Measurements from ENCODE around the gene BTC. TPM values are rescaled to one million over a fixed set of nuclear protein-coding genes. Genes with fewer than 3 reads are reported as not detected.
A peak's percentile ranks its signal among the peaks of the same experiment; 100 is the strongest.
"Not testable (repeated sequence)": the region's sequence is repeated elsewhere in the genome, so short reads cannot be mapped to it uniquely, and the experiment has no call there.

BTC gene, protein sequence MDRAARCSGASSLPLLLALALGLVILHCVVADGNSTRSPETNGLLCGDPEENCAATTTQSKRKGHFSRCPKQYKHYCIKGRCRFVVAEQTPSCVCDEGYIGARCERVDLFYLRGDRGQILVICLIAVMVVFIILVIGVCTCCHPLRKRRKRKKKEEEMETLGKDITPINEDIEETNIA
- 0.76 TPM for total RNA-seq

GRCh38 chr4:74794382-74795010 is at the start of gene BTC:
Gene BTC, minus strand, starts transcription at chr4:74794523. Its CDS starts 198 bp downstream, at chr4:74794325.
- intact Hi-C loops (cut with DNase I) = no loop called here
- DNase-seq (ENCODE audit: low spot score) = no peak

DNA sequence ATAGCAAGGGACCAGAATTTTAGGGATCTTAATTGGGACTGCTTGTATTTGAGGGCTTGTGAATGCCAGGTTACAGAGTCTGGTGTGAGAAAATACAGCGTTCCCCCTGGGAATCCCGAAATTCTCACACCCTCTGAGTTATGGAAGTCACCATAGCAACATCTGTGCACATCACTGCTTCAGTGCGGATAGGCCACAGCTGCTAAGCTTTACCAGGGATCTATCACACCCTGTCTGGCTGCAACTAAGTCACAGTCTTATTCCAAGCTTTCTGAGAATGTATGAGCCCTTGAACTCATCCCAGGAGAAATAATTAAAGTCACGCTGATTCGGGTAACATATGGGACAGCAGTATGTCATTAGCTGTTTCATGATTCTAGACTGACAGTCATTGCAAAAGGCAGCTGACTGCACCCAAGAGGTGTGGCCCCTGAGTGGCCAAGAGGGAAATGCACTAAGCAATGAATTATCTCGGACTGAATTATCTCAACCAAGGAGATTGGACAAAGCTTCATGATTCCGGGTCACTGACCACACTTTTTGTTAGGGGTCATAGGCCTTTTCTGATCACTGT is 46.7 kb upstream of the BTC start:
- intact Hi-C loops (cut with DNase I) = no loop called here
- ATAC-seq (no peak), DNase-seq (ENCODE audit: low spot score) (no peak)

More at GRCh38 chr4:74794382-74795010, at the start of gene BTC:
- peak; percentile 68 for ATAC-seq

GRCh38 chr4:74838746-74839370 is 44.5 kb upstream of the BTC start:
- DNase-seq (ENCODE audit: low spot score) = no peak
- no peak for ATAC-seq

GRCh38 chr4:74830928-74831327 is 36.6 kb upstream of the BTC start:
- ATAC-seq (no peak), DNase-seq (ENCODE audit: low spot score) (no peak)
- intact Hi-C loops (cut with DNase I) = no loop called here

More at GRCh38 chr4:74838746-74839370, 44.5 kb upstream of the BTC start:
- intact Hi-C loops (cut with DNase I) = no loop called here

- no peak for DNase-seq (ENCODE audit: low spot score)
- ATAC-seq = no peak
- intact Hi-C loops (cut with DNase I) = no loop called here
Observed at GRCh38 chr4:74823194-74823593, 28.9 kb upstream of the BTC start.

GRCh38 chr4:74822603-74823002 is 28.3 kb upstream of the BTC start:
- DNase-seq (ENCODE audit: low spot score) (no peak), ATAC-seq (no peak)
- intact Hi-C loops (cut with DNase I) = no loop called here

DNA sequence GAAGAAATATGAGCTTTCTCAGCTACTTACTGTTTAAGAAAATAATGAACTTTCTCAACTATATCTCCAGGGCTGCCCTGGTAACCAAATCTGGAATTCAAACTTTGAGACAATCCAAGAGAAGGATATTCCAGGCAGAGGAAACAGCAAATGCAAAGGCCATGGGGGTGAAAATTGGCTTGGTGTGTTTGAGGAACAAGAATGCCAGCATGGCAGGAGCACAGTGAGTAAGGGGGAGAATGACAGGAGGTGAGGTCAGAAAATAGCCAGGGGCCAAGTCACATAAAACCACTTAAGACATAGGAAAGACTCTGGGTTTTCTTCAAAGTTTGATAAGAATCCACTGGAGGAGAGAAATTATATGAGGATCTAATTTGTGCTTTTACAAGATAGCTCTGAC is 27.2 kb upstream of the BTC start:
- ATAC-seq = no peak
- DNase-seq (ENCODE audit: low spot score) = no peak
- intact Hi-C loops (cut with DNase I) = no loop called here

DNA sequence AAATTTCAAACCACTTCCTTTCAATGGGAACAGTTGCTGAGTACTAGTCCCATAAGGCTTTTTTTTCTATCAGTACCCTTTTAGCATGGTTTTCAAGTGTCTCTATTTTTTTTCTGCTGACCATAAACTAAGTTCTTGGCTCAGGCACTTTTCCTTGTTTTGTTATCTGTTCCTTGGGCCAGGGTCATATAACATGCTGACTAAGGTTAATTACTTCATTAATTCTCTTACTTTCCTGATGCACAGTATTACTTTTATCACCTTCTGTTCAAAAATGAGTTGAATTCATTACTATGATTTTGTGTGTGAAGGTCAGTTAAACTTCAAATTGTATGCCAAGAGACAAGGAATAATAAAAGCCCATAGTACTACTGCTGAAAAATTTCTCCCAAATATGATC is 19.7 kb upstream of the BTC start:
- DNase-seq (ENCODE audit: low spot score) = no peak
- intact Hi-C loops (cut with DNase I) = no loop called here
- ATAC-seq = no peak

- ATAC-seq = not testable (repeated sequence)
Observed at GRCh38 chr4:74812056-74812455, 17.7 kb upstream of the BTC start.

GRCh38 chr4:74805601-74806000 is 11.3 kb upstream of the BTC start:
- no peak for ATAC-seq

More at GRCh38 chr4:74812056-74812455, 17.7 kb upstream of the BTC start:
- intact Hi-C loops (cut with DNase I); DNase-seq (ENCODE audit: low spot score): not testable (repeated sequence)

DNA sequence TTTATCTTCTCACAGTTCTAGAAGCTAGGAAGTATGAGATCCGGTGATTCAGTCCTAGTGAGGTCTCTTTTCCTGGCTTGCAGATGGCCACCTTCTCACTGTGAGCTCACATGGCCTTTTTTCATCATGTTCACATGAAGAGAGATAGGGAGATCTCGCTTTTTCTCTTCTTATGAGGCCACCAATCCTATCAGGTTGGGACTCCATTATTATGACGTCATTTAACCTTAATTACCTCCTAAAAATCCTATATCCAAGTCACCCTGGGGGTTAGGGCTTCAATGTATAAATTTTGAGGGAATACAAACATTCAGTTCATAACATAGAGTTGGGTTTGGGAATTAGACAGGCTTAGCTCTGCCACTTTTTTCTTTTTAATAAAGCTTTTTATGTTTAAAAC is 6.0 kb upstream of the BTC start:
- DNase-seq (ENCODE audit: low spot score) = no peak
- intact Hi-C loops (cut with DNase I) = no loop called here
- no peak for ATAC-seq

More at GRCh38 chr4:74805601-74806000, 11.3 kb upstream of the BTC start:
- DNase-seq (ENCODE audit: low spot score) = no peak
- intact Hi-C loops (cut with DNase I) = no loop called here

DNA sequence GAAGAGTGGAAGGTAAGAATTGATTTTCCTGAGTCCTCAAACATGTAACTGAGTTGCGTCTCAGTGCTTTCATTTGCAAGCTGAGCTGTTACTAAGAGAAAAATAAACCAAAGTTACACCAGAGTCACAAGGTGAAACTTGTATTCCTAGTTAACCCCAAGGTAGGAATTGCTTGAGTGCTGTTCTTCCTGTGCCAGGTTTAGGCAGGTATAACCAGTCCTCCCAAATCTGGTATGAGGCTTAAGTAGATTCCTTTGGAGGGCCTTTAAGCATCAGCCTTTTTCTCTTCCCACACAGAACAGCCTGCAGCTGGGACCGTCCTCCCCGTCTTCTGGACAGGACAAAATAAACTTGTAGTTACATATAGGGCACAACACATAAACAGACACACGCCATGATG is 2.3 kb upstream of the BTC start:
- intact Hi-C loops (cut with DNase I) = no loop called here
- DNase-seq (ENCODE audit: low spot score) (no peak), ATAC-seq (no peak)

GRCh38 chr4:74793757-74794381 is 454 bp downstream of the BTC start:
- DNase-seq (ENCODE audit: low spot score) = peak; percentile 57
- ATAC-seq = peak; percentile 54
- intact Hi-C loops (cut with DNase I) = no loop called here

DNA sequence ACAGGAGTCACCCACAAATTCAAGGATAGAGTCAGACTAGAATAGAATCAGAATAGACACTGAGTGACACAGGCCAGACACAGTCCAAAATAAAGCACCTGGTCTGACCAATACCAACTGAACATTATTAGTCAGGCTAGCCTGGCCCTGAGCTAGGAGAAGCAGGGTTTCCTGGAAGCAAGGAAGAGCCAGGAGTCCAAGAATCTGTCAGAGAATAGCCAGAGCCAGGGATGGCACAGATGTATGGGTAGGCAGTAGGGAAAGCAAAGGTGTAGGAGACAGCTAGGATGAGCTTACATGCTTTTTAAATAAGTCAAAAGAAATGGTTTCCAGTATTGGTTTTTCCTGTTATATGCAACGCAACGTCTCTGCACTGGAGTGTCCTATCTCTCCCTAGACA is 3.7 kb downstream of the BTC start:
- no peak for DNase-seq (ENCODE audit: low spot score)
- no peak for ATAC-seq
- intact Hi-C loops (cut with DNase I) = no loop called here

DNA sequence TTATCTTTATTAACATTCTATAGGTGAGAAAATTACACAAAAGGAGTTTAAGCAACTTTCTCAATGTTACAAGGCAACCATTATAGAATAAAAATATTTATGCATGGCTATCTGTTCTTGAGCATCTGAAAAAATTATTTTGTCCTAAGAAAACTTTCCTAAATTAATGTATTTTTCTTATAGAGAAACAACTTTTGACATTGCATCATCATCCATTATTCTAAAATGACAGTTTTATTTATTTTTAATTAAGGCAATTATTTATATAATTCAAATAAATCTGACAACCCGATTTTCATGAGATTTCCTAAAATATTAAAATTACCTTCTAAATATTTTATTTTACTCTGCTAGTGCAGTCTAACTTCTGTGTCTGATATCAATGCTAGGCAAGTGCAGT is 4.8 kb downstream of the BTC start:
- intact Hi-C loops (cut with DNase I) = no loop called here
- DNase-seq (ENCODE audit: low spot score) = no peak
- ATAC-seq = no peak

- intact Hi-C loops (cut with DNase I) = no loop called here
- no peak for DNase-seq (ENCODE audit: low spot score)
Observed at GRCh38 chr4:74777531-74777930, 16.8 kb downstream of the BTC start.

DNA sequence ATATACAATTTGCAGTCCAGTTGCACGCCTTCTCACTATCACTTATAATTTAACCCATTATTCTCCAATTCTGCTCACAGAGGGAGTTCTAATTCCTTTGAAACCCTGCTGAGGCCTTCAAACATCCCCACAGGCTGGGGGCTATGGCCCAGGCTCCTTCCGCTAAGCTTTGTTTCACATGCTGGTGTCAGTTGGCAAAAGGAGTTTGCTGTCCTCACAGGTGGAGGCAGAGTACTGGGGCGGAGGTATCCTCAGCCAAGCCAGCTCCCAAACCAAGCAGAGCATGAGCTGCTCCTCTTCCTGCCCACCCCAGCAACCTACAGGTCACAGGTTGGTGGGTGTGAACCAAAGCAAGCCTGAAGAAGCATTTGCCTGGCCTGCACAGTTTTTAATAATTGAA is 21.5 kb downstream of the BTC start:
- DNase-seq (ENCODE audit: low spot score) (no peak), ATAC-seq (no peak)
- intact Hi-C loops (cut with DNase I) = no loop called here

More at GRCh38 chr4:74777531-74777930, 16.8 kb downstream of the BTC start:
- ATAC-seq = no peak

GRCh38 chr4:74772106-74772505 is 22.2 kb downstream of the BTC start:
- DNase-seq (ENCODE audit: low spot score) (no peak), ATAC-seq (no peak)
- intact Hi-C loops (cut with DNase I) = no loop called here

DNA sequence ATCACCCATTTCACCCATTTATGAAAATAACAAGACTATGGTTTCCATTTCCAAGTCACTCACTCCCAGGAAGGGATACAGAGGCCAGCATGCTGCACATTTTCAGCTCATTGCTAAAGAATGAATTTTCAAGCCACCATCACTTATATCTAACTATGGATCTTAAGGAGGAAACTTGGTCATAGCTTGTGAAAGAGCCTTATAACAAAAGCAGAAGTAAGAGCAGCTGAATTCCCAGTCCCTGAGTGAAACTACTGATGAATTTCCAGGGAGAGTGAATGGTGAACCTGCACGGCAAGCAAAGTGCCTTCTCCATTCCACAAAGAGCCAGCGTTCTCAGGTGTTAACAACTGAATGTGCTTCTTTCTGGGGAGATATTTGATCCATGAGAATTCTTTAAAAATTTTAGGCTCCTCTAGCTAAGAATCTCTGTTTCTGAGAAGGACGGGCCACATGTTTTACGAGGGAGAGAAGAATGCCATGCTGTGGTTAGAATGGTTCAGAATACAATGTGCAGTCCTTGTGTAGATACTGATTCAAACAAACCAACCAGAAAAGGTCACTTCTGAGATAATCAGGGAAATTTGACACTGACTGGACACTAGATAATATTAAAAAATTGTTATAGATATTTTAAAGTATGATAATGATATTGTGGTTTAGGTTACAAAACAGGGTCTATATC is 24.0 kb downstream of the BTC start:
- DNase-seq (ENCODE audit: low spot score) (no peak), ATAC-seq (no peak)
- intact Hi-C loops (cut with DNase I) = no loop called here
